Sigmoid colon (tissue), 7 donors: ENCODE measurements around the gene MYL4. TPM values are rescaled to one million over a fixed set of nuclear protein-coding genes. Genes with fewer than 3 reads are reported as not detected.
"Not testable (repeated sequence)": the region's sequence is repeated elsewhere in the genome, so short reads cannot be mapped to it uniquely, and the experiment has no call there.

ENCODE experiments used
- DNase-seq: peaks from one replicate; pipeline ENCODE4 v3.0.0-alpha.2; 2019
- H3K27ac ChIP-seq, 4 donors: fragments of 200-600 bp; sonication (generic); one replicate each; pipeline ENCODE4 v1.5.1; 2016 to 2019; ENCODE audit warnings: mild to moderate bottlenecking in 1 of 4
- H3K27me3 ChIP-seq, 3 donors: fragments of 200-600 bp; sonication (generic); one replicate each; pipeline ENCODE4 v1.5.1; 2019; ENCODE audit warnings: mild to moderate bottlenecking in 1 of 3
- H3K36me3 ChIP-seq, 4 donors: fragments of 200-600 bp; sonication (generic); one replicate each; pipeline ENCODE4 v1.5.1; 2016 to 2019
- H3K4me1 ChIP-seq, 4 donors: fragments of 200-600 bp; sonication (generic); one replicate each; pipeline ENCODE4 v1.5.1; 2017 to 2019
- H3K4me3 ChIP-seq, 4 donors: fragments of 200-600 bp; sonication (generic); one replicate each; pipeline ENCODE4 v1.5.1; 2017 to 2019; ENCODE audit warnings: mild to moderate bottlenecking in 2 of 4, moderate library complexity in 1 of 4
- H3K9me3 ChIP-seq, 4 donors: fragments of 200-600 bp in 3 of 4; sonication (generic) in 3 of 4; one replicate each; pipeline versions ENCODE4 v1.5.1 to v1.6.1; 2013 to 2019
- CTCF ChIP-seq, 4 experiments: fragments of 450-650 bp in 3 of 4; fragments of 200-600 bp in 1 of 4; IDR thresholded peaks; one replicate each; pipeline ENCODE4 v1.5.1; 2016 to 2019; ENCODE audit warnings: antibody characterized with exemption in 4 of 4, mild to moderate bottlenecking in 3 of 4, moderate library complexity in 2 of 4
- EP300 ChIP-seq, 4 donors: sonication (generic); formaldehyde crosslinking; IDR thresholded peaks; one replicate each; pipeline ENCODE4 v1.6.1; 2017; ENCODE audit warnings: antibody characterized with exemption in 4 of 4
- POLR2A ChIP-seq, 2 donors: fragments of 450-650 bp; IDR thresholded peaks; one replicate each; pipeline ENCODE4 v1.6.1; 2016; ENCODE audit warnings: antibody characterized with exemption in 2 of 2, mild to moderate bottlenecking in 2 of 2, moderate library complexity in 2 of 2
- POLR2AphosphoS5 ChIP-seq, 4 donors: sonication (generic); formaldehyde crosslinking; IDR thresholded peaks; one replicate each; pipeline ENCODE4 v1.6.1; 2017; ENCODE audit warnings: antibody characterized with exemption in 4 of 4
- WGBS, 2 donors: extraction: QIAGEN DNeasy Blood & Tissue Kit; methylation state at CpG; one replicate each; pipeline ENCODE4 v1.1.7; 2013; 5-methylcytosine and 5-hydroxymethylcytosine counted together
- intact Hi-C: fragments of 100-400 bp; cut with DNase I; formaldehyde crosslinking; loops from one replicate; pipeline ENCODE4 v1.15.1; 2023
- polyA plus RNA-seq, 3 donors: library from polyadenylated mRNA; stranded (reverse); fragments of 200-250 nt; gene quantifications; one replicate each; pipeline ENCODE4 v1.2.3, GENCODE V29; 2013
- total RNA-seq, 4 donors: library from RNA; depleted of rRNA; stranded (reverse); fragments of >200 nt; gene quantifications; one replicate each; pipeline ENCODE4 v1.1.0, GENCODE V29; 2016
- donor health status: healthy with polysubstance abuse.
- donor health status: Bipolar disorder and iron deficiency.
- donor health status: healthy.

MYL4 gene
- total and polyA plus RNA-seq, 7 donors = 0.31 to 2.8 (median 1.1) TPM; not detected in 4

DNA sequence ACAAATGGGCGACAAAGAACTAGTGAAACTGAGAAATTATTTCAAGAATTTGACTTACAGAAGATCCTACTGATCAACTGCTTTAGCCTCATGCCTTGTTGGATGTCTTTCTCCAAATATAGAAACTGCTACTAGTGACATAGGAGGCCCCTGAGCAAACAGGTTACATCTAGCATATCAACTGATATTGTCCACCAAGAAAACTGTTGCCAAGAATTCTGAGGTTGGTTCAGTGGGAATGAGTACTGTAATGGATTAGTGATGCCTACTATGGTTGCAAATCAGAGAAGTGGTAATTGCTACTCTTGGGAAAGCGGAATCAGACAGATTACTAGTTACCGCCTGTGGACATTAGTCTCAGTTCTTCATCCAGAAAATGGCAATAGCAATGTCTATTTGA lies 30.0 kb upstream of the MYL4 start:
- Histone ChIP-seq H3K27me3 (no peaks in the 10 kb centered on the region), H3K4me1 (peaks cover 0 to 30% (median 20%) of the 10 kb centered on the region in 4 donors), H3K9me3 (no peaks in the 10 kb centered on the region), H3K27ac (no peak overlapping the region), H3K36me3 (peaks cover 0 to 52% (median 4%) of the 10 kb centered on the region in 4 donors), H3K4me3 (no peak overlapping the region)
- intact Hi-C loops = no loop called here
- DNase-seq = no peak
- WGBS, 2 donors = 80 to 98% methylated on average over 3 of the region's 3 CpGs
- TF ChIP-seq POLR2A (IDR thresholded peaks at IDR 0.05) (no peak), POLR2AphosphoS5 (IDR thresholded peaks at IDR 0.05) (no peak), CTCF (IDR thresholded peaks at IDR 0.05) (no peak), EP300 (IDR thresholded peaks at IDR 0.05) (no peak)

GRCh38 chr17:47180337-47180736 lies 28.8 kb upstream of the MYL4 start:
- no peak overlapping the region for H3K4me3 ChIP-seq
- TF ChIP-seq CTCF (IDR thresholded peaks at IDR 0.05) (no peak), POLR2AphosphoS5 (IDR thresholded peaks at IDR 0.05) (no peak), POLR2A (IDR thresholded peaks at IDR 0.05) (no peak), EP300 (IDR thresholded peaks at IDR 0.05) (no peak)
- DNase-seq = no peak
- H3K27ac ChIP-seq = no peak overlapping the region
- no peaks in the 10 kb centered on the region for H3K27me3 ChIP-seq
- 83 to 88% methylated on average over 1 of the region's 1 CpG for WGBS, 2 donors
- intact Hi-C loops = no loop called here
- peaks cover 0 to 40% (median 28%) of the 10 kb centered on the region in 4 donors for H3K4me1 ChIP-seq
- H3K9me3 ChIP-seq = no peaks in the 10 kb centered on the region
- H3K36me3 ChIP-seq = peaks cover 0 to 44% (median 4%) of the 10 kb centered on the region in 4 donors

DNA sequence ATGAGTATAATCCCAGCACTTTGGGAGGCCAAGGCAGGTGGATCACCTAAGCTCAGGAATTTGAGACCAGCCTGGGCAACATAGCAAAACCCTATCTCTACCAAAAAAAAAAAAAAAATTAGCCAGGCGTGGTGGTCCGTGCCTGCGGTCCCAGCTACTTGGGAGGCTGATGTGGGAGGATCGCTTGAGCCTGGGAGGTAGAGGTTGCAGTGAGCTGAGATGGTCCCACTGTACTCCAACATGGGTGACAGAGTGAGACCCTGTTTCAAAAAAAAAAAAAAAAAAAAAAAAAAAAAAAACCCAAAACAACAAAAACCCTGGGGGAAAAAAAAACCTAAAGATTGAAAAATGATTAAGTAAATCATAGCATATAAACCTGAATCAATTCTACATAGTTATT lies 28.2 kb upstream of the MYL4 start:
- WGBS, 2 donors = 98 to 99% methylated on average over 4 of the region's 4 CpGs
- H3K4me3 ChIP-seq, H3K27ac ChIP-seq, H3K27me3 ChIP-seq, intact Hi-C loops, H3K9me3 ChIP-seq, DNase-seq: not testable (repeated sequence)
- Histone ChIP-seq H3K4me1 (peaks cover 0 to 47% (median 32%) of the 10 kb centered on the region in 4 donors), H3K36me3 (peaks cover 0 to 37% (median 4%) of the 10 kb centered on the region in 4 donors)

- no peaks in the 10 kb centered on the region for H3K9me3 ChIP-seq
- TF ChIP-seq CTCF (IDR thresholded peaks at IDR 0.05) (no peak), EP300 (IDR thresholded peaks at IDR 0.05) (no peak), POLR2AphosphoS5 (IDR thresholded peaks at IDR 0.05) (no peak), POLR2A (IDR thresholded peaks at IDR 0.05) (no peak)
- peaks cover 0 to 13% (median 0%) of the 10 kb centered on the region in 4 donors for H3K36me3 ChIP-seq
- 75 to 95% methylated on average over 6 of the region's 6 CpGs for WGBS, 2 donors
- H3K4me1 ChIP-seq = peaks cover 0 to 71% (median 52%) of the 10 kb centered on the region in 4 donors
- no peaks in the 10 kb centered on the region for H3K27me3 ChIP-seq
- no peak overlapping the region for H3K4me3 ChIP-seq
- intact Hi-C loops = loop anchor here (5.0 kb wide), 1 partner anchor 138 kb away; the partner anchor contains the start of gene EFCAB13
- no peak for DNase-seq
- no peak overlapping the region for H3K27ac ChIP-seq
These were observed 24.5 kb upstream of the MYL4 start for GRCh38 chr17:47184681-47185080.

- WGBS, 2 donors = 1% methylated on average over 15 of the region's 15 CpGs
- intact Hi-C loops = loop anchor here (5.0 kb wide), 1 partner anchor 134 kb away; the partner anchor contains the start of gene EFCAB13
- Histone ChIP-seq H3K9me3 (no peaks in the 10 kb centered on the region), H3K36me3 (no peaks in the 10 kb centered on the region), H3K4me3 (peak overlapping the region; percentile 75 to 89 (median 82)), H3K4me1 (peaks cover 0 to 52% (median 36%) of the 10 kb centered on the region in 4 donors), H3K27me3 (no peaks in the 10 kb centered on the region), H3K27ac (peak overlapping the region; percentile 89 to 97 (median 96))
- TF ChIP-seq EP300 (IDR thresholded peaks at IDR 0.05) (no peak), POLR2A (IDR thresholded peaks at IDR 0.05) (no peak), POLR2AphosphoS5 (IDR thresholded peaks at IDR 0.05) (peak in 1 of 4 donors; percentile 3)
- DNase-seq = no peak
These were observed 20.8 kb upstream of the MYL4 start for GRCh38 chr17:47188271-47188875.
